ENCODE data around the gene PRODH2. TPM values are rescaled to one million over a fixed set of nuclear protein-coding genes. Genes with fewer than 3 reads are reported as not detected.

The PRODH2 gene
- total RNA-seq, 2 donors from 2014 or later = not detected

DNA sequence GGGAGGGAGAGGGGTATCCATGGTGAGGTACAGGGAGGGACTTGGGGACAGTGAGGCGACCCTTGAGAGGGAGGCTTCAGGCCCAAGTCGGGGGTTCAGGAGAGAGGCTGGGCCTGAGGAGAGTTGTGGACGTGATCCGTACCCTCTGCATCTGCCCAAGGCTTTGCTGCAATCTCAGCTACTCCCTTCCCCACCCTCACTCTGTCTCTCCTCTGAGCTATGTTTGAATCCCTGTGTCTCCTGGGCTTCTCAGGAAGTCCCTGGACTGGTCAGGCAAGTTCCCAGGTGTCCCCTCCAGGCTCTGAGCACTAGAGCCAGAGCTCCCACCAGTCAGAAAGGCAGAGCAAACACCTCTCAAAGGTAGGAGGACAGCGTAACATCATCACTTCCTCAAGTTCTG, 62.5 kb downstream of the PRODH2 start:
- ATAC-seq (no peak), DNase-seq (no peak)
- Mint-ChIP-seq H3K27ac (no peak overlapping the region), H3K4me3 (no peak overlapping the region), H3K27me3 (no peaks in the 10 kb centered on the region), H3K4me1 (peaks cover 33% of the 10 kb centered on the region), H3K36me3 (ENCODE audit: low read depth) (peaks cover 2% of the 10 kb centered on the region)
- no peaks in the 10 kb centered on the region for H3K9me3 ChIP-seq (ENCODE audit: control insufficient read depth, low read length, poor library complexity, severe bottlenecking)

Other genes with a start within 250 kb of the PRODH2 start
- not detected for gene ATP4A, start 249.2 kb downstream of the PRODH2 start, total RNA-seq
- not detected for gene PMIS2, start 226.7 kb downstream of the PRODH2 start, total RNA-seq
- gene HAUS5, start 200.1 kb downstream of the PRODH2 start, total RNA-seq = 10 to 100 TPM; 24.0 to 27.0 TPM
- gene RBM42, start 183.8 kb downstream of the PRODH2 start, total RNA-seq = 10 to 100 TPM; 39.6 to 40.8 TPM
- gene ETV2, start 171.1 kb downstream of the PRODH2 start, total RNA-seq = under 1 TPM; 0.50 to 0.52 TPM
- 100 to 1,000 TPM; 194 to 206 TPM for gene COX6B1, start 164.5 kb downstream of the PRODH2 start, total RNA-seq
- under 1 TPM in 1 of 2 donors, not detected in 1; 0.44 TPM for gene UPK1A, start 146.3 kb downstream of the PRODH2 start, total RNA-seq
- gene ZBTB32, start 108.3 kb downstream of the PRODH2 start, total RNA-seq = 1 to 10 TPM; 3.4 to 5.0 TPM
- 10 to 100 TPM; 74.0 to 76.1 TPM for gene KMT2B, start 94.8 kb downstream of the PRODH2 start, total RNA-seq
- gene IGFLR1, start 70.4 kb downstream of the PRODH2 start, total RNA-seq = 10 to 100 TPM; 48.1 to 59.0 TPM
- gene U2AF1L4, start 67.4 kb downstream of the PRODH2 start, total RNA-seq = 10 to 100 TPM; 48.1 to 68.2 TPM
- 10 to 100 TPM; 21.2 to 24.9 TPM for gene PSENEN, start 67.2 kb downstream of the PRODH2 start, total RNA-seq
- gene LIN37, start 64.3 kb downstream of the PRODH2 start, total RNA-seq = 10 to 100 TPM; 12.6 to 13.6 TPM
- gene HSPB6, start 55.8 kb downstream of the PRODH2 start, total RNA-seq = not detected
- 10 to 100 TPM; 36.2 to 36.6 TPM for gene PROSER3, start 54.7 kb downstream of the PRODH2 start, total RNA-seq
- gene ARHGAP33, start 37.3 kb downstream of the PRODH2 start, total RNA-seq = 10 to 100 TPM; 16.4 to 20.5 TPM
- not detected for gene NPHS1, start 39.7 kb upstream of the PRODH2 start, total RNA-seq
- not detected for gene KIRREL2, start 44.1 kb upstream of the PRODH2 start, total RNA-seq
- not detected for gene APLP1, start 55.7 kb upstream of the PRODH2 start, total RNA-seq
- gene NFKBID, start 87.7 kb upstream of the PRODH2 start, total RNA-seq = 100 to 1,000 TPM; 128 to 140 TPM
- gene HCST, start 89.7 kb upstream of the PRODH2 start, total RNA-seq = 10 to 100 TPM; 63.0 to 73.7 TPM
- 10 to 100 TPM in 1 of 2 donors, 1 to 10 TPM in 1; 5.9 to 16.7 TPM for gene TYROBP, start 95.5 kb upstream of the PRODH2 start, total RNA-seq
- 1 to 10 TPM; 6.8 to 8.7 TPM for gene LRFN3, start 123.5 kb upstream of the PRODH2 start, total RNA-seq
- 1 to 10 TPM; 6.2 to 6.9 TPM for gene SDHAF1, start 182.3 kb upstream of the PRODH2 start, total RNA-seq
- gene SYNE4, start 196.0 kb upstream of the PRODH2 start, total RNA-seq = 1 to 10 TPM; 1.8 to 2.0 TPM
- 10 to 100 TPM; 33.3 to 34.2 TPM for gene ALKBH6, start 201.4 kb upstream of the PRODH2 start, total RNA-seq
- 1 to 10 TPM; 3.8 TPM for gene CLIP3, start 220.0 kb upstream of the PRODH2 start, total RNA-seq
- 1 to 10 TPM in 1 of 2 donors, under 1 TPM in 1; 0.60 to 1.8 TPM for gene THAP8, start 241.4 kb upstream of the PRODH2 start, total RNA-seq
- gene WDR62, start 242.1 kb upstream of the PRODH2 start, total RNA-seq = 1 to 10 TPM; 2.2 to 3.8 TPM